ENCODE measurements around the gene ZNF132. TPM values are rescaled to one million over a fixed set of nuclear protein-coding genes. Genes with fewer than 3 reads are reported as not detected.
"Not testable (repeated sequence)": the region's sequence is repeated elsewhere in the genome, so short reads cannot be mapped to it uniquely, and the experiment has no call there.

The ZNF132 gene
- total RNA-seq, 1 donor from 2014 or later, result 8.0 TPM

- no peak for DNase-seq (ENCODE audit: low spot score)
Observed at GRCh38 chr19:58468216-58468839, 28.4 kb upstream of the ZNF132 start.

GRCh38 chr19:58466760-58467589 lies 27.0 kb upstream of the ZNF132 start, which contains the start of gene ZNF324:
ZNF324 (plus strand) TSS chr19:58467080; CDS start chr19:58469186, 2,106 bp downstream.
- DNase-seq (ENCODE audit: low spot score), result peak; percentile 99

- DNase-seq (ENCODE audit: low spot score), result no peak
Observed at GRCh38 chr19:58466089-58466759, 26.3 kb upstream of the ZNF132 start.

GRCh38 chr19:58460039-58460438 lies 20.1 kb upstream of the ZNF132 start:
- no peak for DNase-seq (ENCODE audit: low spot score)

GRCh38 chr19:58456111-58456510 lies 16.2 kb upstream of the ZNF132 start:
- DNase-seq (ENCODE audit: low spot score), result no peak

- no peak for DNase-seq (ENCODE audit: low spot score)
Observed at GRCh38 chr19:58455306-58455705, 15.4 kb upstream of the ZNF132 start.

- no peak for DNase-seq (ENCODE audit: low spot score)
Observed at GRCh38 chr19:58453743-58454142, 13.8 kb upstream of the ZNF132 start.

- DNase-seq (ENCODE audit: low spot score), result peak; percentile 96
Observed at GRCh38 chr19:58451358-58452101, 11.6 kb upstream of the ZNF132 start, which contains the start of gene ZNF324B. ZNF324B (plus strand) TSS chr19:58451622; CDS start chr19:58453702, 2,080 bp downstream.

GRCh38 chr19:58450856-58451357 lies 11.0 kb upstream of the ZNF132 start:
- peak; percentile 54 for DNase-seq (ENCODE audit: low spot score)

- not testable (repeated sequence) for DNase-seq (ENCODE audit: low spot score)
Observed at GRCh38 chr19:58449980-58450379, 10.0 kb upstream of the ZNF132 start.

- not testable (repeated sequence) for DNase-seq (ENCODE audit: low spot score)
Observed at GRCh38 chr19:58448860-58449259, 8.9 kb upstream of the ZNF132 start.

- not testable (repeated sequence) for DNase-seq (ENCODE audit: low spot score)
Observed at GRCh38 chr19:58442986-58443385, 3.0 kb upstream of the ZNF132 start.

- peak; percentile 57 for DNase-seq (ENCODE audit: low spot score)
Observed at GRCh38 chr19:58440556-58440955, 603 bp upstream of the ZNF132 start.

GRCh38 chr19:58434217-58434616 lies 5.7 kb downstream of the ZNF132 start:
- DNase-seq (ENCODE audit: low spot score), result no peak

GRCh38 chr19:58429745-58430144 lies 10.2 kb downstream of the ZNF132 start:
- DNase-seq (ENCODE audit: low spot score), result no peak

- no peak for DNase-seq (ENCODE audit: low spot score)
Observed at GRCh38 chr19:58428617-58429016, 11.3 kb downstream of the ZNF132 start.

GRCh38 chr19:58417071-58417470 lies 22.9 kb downstream of the ZNF132 start:
- DNase-seq (ENCODE audit: low spot score), result no peak

GRCh38 chr19:58416604-58417003 lies 23.3 kb downstream of the ZNF132 start:
- no peak for DNase-seq (ENCODE audit: low spot score)

- DNase-seq (ENCODE audit: low spot score), result no peak
Observed at GRCh38 chr19:58409010-58409790, 30.8 kb downstream of the ZNF132 start.

GRCh38 chr19:58408152-58409009 lies 31.6 kb downstream of the ZNF132 start, which contains the start of gene ZNF584:
ZNF584 (plus strand) TSS chr19:58408649; CDS start chr19:58409148, 499 bp downstream.
- DNase-seq (ENCODE audit: low spot score), result peak; percentile 96
